ENCODE results near the gene AFF2.

AFF2 gene

DNA sequence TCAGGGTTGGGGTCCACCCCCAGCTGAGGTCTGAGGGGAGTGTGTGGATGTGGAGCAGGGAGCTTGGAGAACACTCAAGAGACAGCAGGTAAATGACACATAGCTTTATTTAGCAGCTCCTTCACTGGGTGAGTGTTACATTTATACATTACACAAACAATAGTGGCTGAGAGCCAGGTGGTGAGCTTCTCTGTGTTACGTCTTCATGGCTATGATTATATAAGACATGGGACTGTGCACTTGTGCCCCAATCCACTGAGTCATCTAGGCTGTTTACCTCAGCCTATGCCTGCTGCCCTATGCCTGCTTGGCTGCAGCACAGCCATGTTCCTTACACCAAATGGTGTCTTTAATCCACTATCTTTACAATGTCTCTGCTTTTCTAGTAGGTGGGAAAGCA, 459.6 kb downstream of the AFF2 start:
- Histone ChIP-seq H3K36me3 (ENCODE audit: control insufficient read depth, insufficient read depth, low read length) (no peaks in the 10 kb centered on the region), H3K79me2 (no peaks in the 10 kb centered on the region)

DNA sequence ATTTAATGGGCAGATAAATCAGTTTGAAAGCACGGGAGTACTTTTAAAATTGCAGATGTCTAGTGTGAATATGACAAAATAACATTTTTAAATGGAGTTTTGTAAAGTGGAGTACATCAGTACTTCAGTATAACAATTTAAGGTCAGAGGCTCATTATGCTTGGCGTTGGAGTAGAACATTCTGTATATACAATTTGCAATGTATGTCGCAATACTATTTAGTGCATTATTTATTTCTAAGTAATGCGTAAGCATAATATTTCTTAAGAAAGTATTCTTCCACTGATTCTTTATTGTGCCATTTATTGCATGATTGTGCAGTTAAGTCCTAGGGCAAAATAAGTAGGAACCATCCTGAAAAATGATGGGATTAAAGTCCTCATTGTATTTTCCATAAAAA, 461.6 kb downstream of the AFF2 start:
- Histone ChIP-seq H3K4me2 (ENCODE audit: low read length) (no peak overlapping the region), H3K27ac (no peak overlapping the region), H3K9ac (no peak overlapping the region), H3K4me3 (ENCODE audit: low read depth, low read length) (no peak overlapping the region), H3K4me1 (no peaks in the 10 kb centered on the region), H3K79me2 (no peaks in the 10 kb centered on the region), H3K9me3 (ENCODE audit: control insufficient read depth, low read length) (no peaks in the 10 kb centered on the region), H3K36me3 (ENCODE audit: control insufficient read depth, insufficient read depth, low read length) (no peaks in the 10 kb centered on the region), H3K27me3 (ENCODE audit: control insufficient read depth, insufficient read depth, low read length) (no peaks in the 10 kb centered on the region), H2AFZ (no peak overlapping the region)
- TF ChIP-seq, protein P1, sequence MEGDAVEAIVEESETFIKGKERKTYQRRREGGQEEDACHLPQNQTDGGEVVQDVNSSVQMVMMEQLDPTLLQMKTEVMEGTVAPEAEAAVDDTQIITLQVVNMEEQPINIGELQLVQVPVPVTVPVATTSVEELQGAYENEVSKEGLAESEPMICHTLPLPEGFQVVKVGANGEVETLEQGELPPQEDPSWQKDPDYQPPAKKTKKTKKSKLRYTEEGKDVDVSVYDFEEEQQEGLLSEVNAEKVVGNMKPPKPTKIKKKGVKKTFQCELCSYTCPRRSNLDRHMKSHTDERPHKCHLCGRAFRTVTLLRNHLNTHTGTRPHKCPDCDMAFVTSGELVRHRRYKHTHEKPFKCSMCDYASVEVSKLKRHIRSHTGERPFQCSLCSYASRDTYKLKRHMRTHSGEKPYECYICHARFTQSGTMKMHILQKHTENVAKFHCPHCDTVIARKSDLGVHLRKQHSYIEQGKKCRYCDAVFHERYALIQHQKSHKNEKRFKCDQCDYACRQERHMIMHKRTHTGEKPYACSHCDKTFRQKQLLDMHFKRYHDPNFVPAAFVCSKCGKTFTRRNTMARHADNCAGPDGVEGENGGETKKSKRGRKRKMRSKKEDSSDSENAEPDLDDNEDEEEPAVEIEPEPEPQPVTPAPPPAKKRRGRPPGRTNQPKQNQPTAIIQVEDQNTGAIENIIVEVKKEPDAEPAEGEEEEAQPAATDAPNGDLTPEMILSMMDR (IDR thresholded peaks at IDR 0.05), result no peak

More for the DNA sequence above, 459.6 kb downstream of the AFF2 start:
- no peak overlapping the region for H3K4me2 ChIP-seq (ENCODE audit: low read length)
- H2AFZ ChIP-seq, result no peak overlapping the region
- TF ChIP-seq, protein P1 (IDR thresholded peaks at IDR 0.05), result no peak
- no peaks in the 10 kb centered on the region for H3K4me1 ChIP-seq
- H3K4me3 ChIP-seq (ENCODE audit: low read depth, low read length), result no peak overlapping the region
- no peak overlapping the region for H3K9ac ChIP-seq
- H3K27me3 ChIP-seq (ENCODE audit: control insufficient read depth, insufficient read depth, low read length), result no peaks in the 10 kb centered on the region
- no peaks in the 10 kb centered on the region for H3K9me3 ChIP-seq (ENCODE audit: control insufficient read depth, low read length)
- no peak overlapping the region for H3K27ac ChIP-seq

DNA sequence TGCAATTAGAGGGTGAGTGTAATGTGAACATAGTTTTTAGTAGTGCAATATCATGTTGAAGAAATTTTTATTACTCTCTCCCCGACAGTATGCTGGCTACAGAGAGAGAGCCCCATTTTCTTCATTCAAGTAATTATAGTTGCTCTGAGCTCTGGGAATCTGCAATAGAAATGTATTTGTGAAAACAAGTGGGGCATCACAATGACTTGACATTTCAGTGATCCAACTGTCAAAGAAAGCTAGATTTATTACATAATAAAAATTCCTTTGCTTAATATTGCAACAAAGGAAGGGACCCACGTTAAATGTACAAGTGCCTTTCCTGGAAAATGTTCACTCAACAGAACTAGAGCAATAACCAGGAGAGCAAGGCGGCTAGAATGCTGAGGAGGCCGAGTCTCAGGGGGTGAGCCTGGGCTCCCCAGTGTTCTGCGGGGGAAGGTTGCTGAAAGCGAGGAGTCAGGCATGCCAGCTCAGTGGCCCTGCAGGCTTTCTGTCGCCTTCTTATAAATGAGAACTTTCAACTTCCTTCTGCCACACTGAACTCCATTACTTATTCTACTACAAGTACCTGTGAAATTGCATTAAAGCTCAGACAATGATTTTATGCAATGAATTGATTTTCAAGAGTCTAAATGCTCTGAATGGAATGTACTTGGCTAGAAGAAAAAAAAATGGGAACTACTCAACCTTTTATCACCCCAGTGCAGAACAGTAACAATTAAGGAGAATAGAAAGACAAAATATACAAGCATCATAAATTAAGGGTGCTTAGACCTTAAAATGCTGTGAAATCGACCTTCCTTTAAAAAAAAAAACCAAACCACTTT, 476.4 kb downstream of the AFF2 start:
- Histone ChIP-seq H3K27me3 (ENCODE audit: control insufficient read depth, insufficient read depth, low read length) (no peaks in the 10 kb centered on the region), H3K79me2 (no peaks in the 10 kb centered on the region), H3K4me2 (ENCODE audit: low read length) (no peak overlapping the region), H3K4me3 (ENCODE audit: low read depth, low read length) (no peak overlapping the region), H3K9me3 (ENCODE audit: control insufficient read depth, low read length) (no peaks in the 10 kb centered on the region), H2AFZ (no peak overlapping the region), H3K27ac (no peak overlapping the region), H3K9ac (no peak overlapping the region), H3K36me3 (ENCODE audit: control insufficient read depth, insufficient read depth, low read length) (no peaks in the 10 kb centered on the region), H3K4me1 (no peaks in the 10 kb centered on the region)
- TF ChIP-seq, protein P1 (IDR thresholded peaks at IDR 0.05), result no peak

DNA sequence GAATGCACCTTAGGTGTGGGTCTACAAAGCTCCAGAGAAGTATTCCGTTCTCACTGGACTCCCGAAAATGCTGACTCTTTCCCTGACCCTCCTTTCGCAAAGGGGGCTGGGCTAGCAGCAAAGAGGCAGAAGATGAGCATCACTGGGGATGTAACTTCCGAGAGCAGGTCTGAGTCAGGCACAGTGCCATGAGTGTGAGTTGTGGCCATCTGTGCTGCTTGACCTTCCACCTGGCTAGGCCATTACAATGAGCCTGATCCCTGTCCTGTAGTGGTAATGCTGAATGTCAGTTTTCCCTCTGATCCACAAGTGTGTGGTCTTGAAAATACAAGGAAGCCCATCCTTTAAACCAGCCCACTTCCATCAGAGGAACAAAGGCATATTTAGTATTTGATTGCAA, 479.4 kb downstream of the AFF2 start:
- no peaks in the 10 kb centered on the region for H3K27me3 ChIP-seq (ENCODE audit: control insufficient read depth, insufficient read depth, low read length)

More for the DNA sequence above, 479.4 kb downstream of the AFF2 start:
- Histone ChIP-seq H3K9ac (no peak overlapping the region), H3K4me3 (ENCODE audit: low read depth, low read length) (no peak overlapping the region), H3K36me3 (ENCODE audit: control insufficient read depth, insufficient read depth, low read length) (no peaks in the 10 kb centered on the region), H3K79me2 (no peaks in the 10 kb centered on the region), H3K27ac (no peak overlapping the region), H3K9me3 (ENCODE audit: control insufficient read depth, low read length) (no peaks in the 10 kb centered on the region), H3K4me2 (ENCODE audit: low read length) (no peak overlapping the region), H3K4me1 (no peaks in the 10 kb centered on the region), H2AFZ (no peak overlapping the region)
- TF ChIP-seq, protein P1 (IDR thresholded peaks at IDR 0.05), result no peak
